GM12875 (cell line): ENCODE results near the gene GUK1.

ENCODE experiments used
- H3K4me3 ChIP-seq: one replicate; pipeline ENCODE4 v1.5.1; 2011; ENCODE audit warnings: low read depth, low read length, control low read depth
- CTCF ChIP-seq: IDR thresholded peaks from 2 replicates; pipeline ENCODE4 v1.5.1; 2011; ENCODE audit warnings: low read depth, mild to moderate bottlenecking, control low read depth, inconsistent platforms, low read length, moderate library complexity, borderline replicate concordance; ENCODE audit not compliant: insufficient read depth

The GUK1 gene

GRCh38 chr1:228139931-228140723 lies at the start of gene GUK1:
GUK1 (plus strand) TSS chr1:228140279; CDS start chr1:228140303, 24 bp downstream.
- TF ChIP-seq CTCF: peak; percentile 23; the same call in 1 of the 2 replicates
- peak within 1 kb of the TSS; percentile 89 for H3K4me3 ChIP-seq

GRCh38 chr1:228090613-228091081 lies 49.4 kb upstream of the GUK1 start:
- no peak overlapping the region for H3K4me3 ChIP-seq
- TF ChIP-seq CTCF: no peak

- H3K4me3 ChIP-seq: no peak overlapping the region
- TF ChIP-seq CTCF: no peak
Measured at GRCh38 chr1:228091084-228091483, 49.0 kb upstream of the GUK1 start.

- H3K4me3 ChIP-seq: no peak overlapping the region
- TF ChIP-seq CTCF: no peak
Measured at GRCh38 chr1:228092342-228093049, 47.6 kb upstream of the GUK1 start.

GRCh38 chr1:228093050-228093906 lies 46.8 kb upstream of the GUK1 start:
- no peak overlapping the region for H3K4me3 ChIP-seq
- no peak for TF ChIP-seq CTCF

- no peak for TF ChIP-seq CTCF
- no peak overlapping the region for H3K4me3 ChIP-seq
Measured at GRCh38 chr1:228094432-228095016, 45.6 kb upstream of the GUK1 start.
